ENCODE results near the gene AMOTL1. TPM values are rescaled to one million over a fixed set of nuclear protein-coding genes. Genes with fewer than 3 reads are reported as not detected.

The AMOTL1 gene
- total RNA-seq, 1 experiment from 2014 or later: 32.6 TPM

GRCh38 chr11:94786264-94787126 lies 18.3 kb downstream of the AMOTL1 start:
- Histone ChIP-seq H3K27me3 (ENCODE audit: low read length) (no peaks in the 10 kb centered on the region), H3K4me3 (ENCODE audit: low read length) (no peak overlapping the region), H2AFZ (ENCODE audit: low read length) (no peak overlapping the region), H3K4me1 (ENCODE audit: insufficient read depth, low read length) (peaks cover 47% of the 10 kb centered on the region), H3K9me2 (replicated peaks; ENCODE audit: low read length) (no peaks in the 10 kb centered on the region), H3F3A (ENCODE audit: low read length, unreplicated experiment) (peaks cover 3% of the 10 kb centered on the region), H4K20me1 (ENCODE audit: low read length) (peaks cover 10% of the 10 kb centered on the region; the same call in 1 of the 2 replicates), H3K27ac (ENCODE audit: low read length) (peak overlapping the region; percentile 95), H3K36me3 (ENCODE audit: low read depth, low read length) (no peaks in the 10 kb centered on the region), H3K79me2 (ENCODE audit: low read length) (peaks cover 90% of the 10 kb centered on the region), H3K9me3 (ENCODE audit: low read length) (no peaks in the 10 kb centered on the region), H3K4me2 (ENCODE audit: low read length) (peak overlapping the region; percentile 12; the same call in 1 of the 2 replicates), H3K9ac (ENCODE audit: low read length) (no peak overlapping the region)
- POLR2A ChIA-PET (ENCODE audit: unreplicated experiment): interaction anchor here (0.5 kb wide), 1 partner anchor 117 kb away, joined by 3 read pairs; no protein-coding TSS in a partner anchor
- ATAC-seq (no peak), DNase-seq (peak; percentile 75)
- TF ChIP-seq, protein P1, sequence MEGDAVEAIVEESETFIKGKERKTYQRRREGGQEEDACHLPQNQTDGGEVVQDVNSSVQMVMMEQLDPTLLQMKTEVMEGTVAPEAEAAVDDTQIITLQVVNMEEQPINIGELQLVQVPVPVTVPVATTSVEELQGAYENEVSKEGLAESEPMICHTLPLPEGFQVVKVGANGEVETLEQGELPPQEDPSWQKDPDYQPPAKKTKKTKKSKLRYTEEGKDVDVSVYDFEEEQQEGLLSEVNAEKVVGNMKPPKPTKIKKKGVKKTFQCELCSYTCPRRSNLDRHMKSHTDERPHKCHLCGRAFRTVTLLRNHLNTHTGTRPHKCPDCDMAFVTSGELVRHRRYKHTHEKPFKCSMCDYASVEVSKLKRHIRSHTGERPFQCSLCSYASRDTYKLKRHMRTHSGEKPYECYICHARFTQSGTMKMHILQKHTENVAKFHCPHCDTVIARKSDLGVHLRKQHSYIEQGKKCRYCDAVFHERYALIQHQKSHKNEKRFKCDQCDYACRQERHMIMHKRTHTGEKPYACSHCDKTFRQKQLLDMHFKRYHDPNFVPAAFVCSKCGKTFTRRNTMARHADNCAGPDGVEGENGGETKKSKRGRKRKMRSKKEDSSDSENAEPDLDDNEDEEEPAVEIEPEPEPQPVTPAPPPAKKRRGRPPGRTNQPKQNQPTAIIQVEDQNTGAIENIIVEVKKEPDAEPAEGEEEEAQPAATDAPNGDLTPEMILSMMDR (conservative IDR thresholded peaks at IDR 0.05; ENCODE audit: low read depth, low read length): peak; percentile 80
- TF ChIP-seq EZH2 (IDR thresholded peaks at IDR 0.05; ENCODE audit: low read length, unreplicated experiment) (no peak), EZH2phosphoT487 (IDR thresholded peaks at IDR 0.05; ENCODE audit: borderline replicate concordance, low read length) (no peak)
- CTCF ChIA-PET: interaction anchor here (0.5 to 1.1 kb wide), 6 partner anchors 10 to 111 kb away, joined by 3 to 5 read pairs (median 3); no protein-coding TSS in a partner anchor
- BruUV-seq (replicated peaks): no TSS peak
- intact Hi-C loops (cut with micrococcal nuclease): loop anchor here (1.0 kb wide), 1 partner anchor 111 kb away; no protein-coding TSS in a partner anchor

DNA sequence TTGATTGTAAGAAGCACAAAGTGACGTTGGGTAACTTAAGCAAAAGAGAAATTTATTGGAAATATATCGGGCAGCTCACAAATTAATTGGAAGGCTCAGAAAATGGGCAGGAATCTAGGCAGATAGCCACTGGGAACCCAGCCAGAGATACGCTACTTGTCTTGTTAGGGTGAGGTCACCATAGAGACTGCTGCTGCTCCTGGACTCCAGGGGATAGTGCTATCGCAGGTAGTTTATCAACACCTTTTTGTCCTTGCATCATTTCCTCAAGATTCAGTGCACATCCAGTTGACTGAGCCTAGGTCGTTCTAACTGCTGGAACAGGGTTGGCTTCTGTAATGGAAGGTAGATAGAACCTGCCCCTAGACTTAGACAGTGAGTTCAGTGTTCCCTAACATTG lies 19.6 kb downstream of the AMOTL1 start:
- peaks cover 10% of the 10 kb centered on the region; the same call in 1 of the 2 replicates for H4K20me1 ChIP-seq (ENCODE audit: low read length)
- ATAC-seq (peak; percentile 6; the same call in 1 of the 2 replicates), DNase-seq (peak; percentile 51)
- H3K9me3 ChIP-seq (ENCODE audit: low read length): no peaks in the 10 kb centered on the region
- H3K4me1 ChIP-seq (ENCODE audit: insufficient read depth, low read length): peaks cover 54% of the 10 kb centered on the region
- TF ChIP-seq, protein P1 (conservative IDR thresholded peaks at IDR 0.05; ENCODE audit: low read depth, low read length): no peak
- no peak for TF ChIP-seq EZH2phosphoT487 (IDR thresholded peaks at IDR 0.05; ENCODE audit: borderline replicate concordance, low read length)
- TF ChIP-seq EZH2 (IDR thresholded peaks at IDR 0.05; ENCODE audit: low read length, unreplicated experiment): no peak
- BruUV-seq (replicated peaks): no TSS peak
- H3K4me2 ChIP-seq (ENCODE audit: low read length): peak overlapping the region; percentile 81
- no peak overlapping the region for H2AFZ ChIP-seq (ENCODE audit: low read length)
- peaks cover 91% of the 10 kb centered on the region for H3K79me2 ChIP-seq (ENCODE audit: low read length)
- H3K27ac ChIP-seq (ENCODE audit: low read length): peak overlapping the region; percentile 95
- no peaks in the 10 kb centered on the region for H3K27me3 ChIP-seq (ENCODE audit: low read length)
- intact Hi-C loops (cut with micrococcal nuclease): loop anchor here (1.0 to 2.0 kb wide), 4 partner anchors 20 to 180 kb away; partner anchors contain the start of gene AMOTL1
- peaks cover 3% of the 10 kb centered on the region for H3F3A ChIP-seq (ENCODE audit: low read length, unreplicated experiment)
- no peaks in the 10 kb centered on the region for H3K9me2 ChIP-seq (replicated peaks; ENCODE audit: low read length)
- ChIA-PET CTCF (interaction anchor here (0.6 to 1.6 kb wide), 3 partner anchors 58 to 164 kb away, joined by 3 to 8 read pairs (median 4); no protein-coding TSS in a partner anchor), POLR2A (ENCODE audit: unreplicated experiment) (interaction anchor here (0.7 kb wide), 1 partner anchor 52 kb away, joined by 3 read pairs; no protein-coding TSS in a partner anchor)
- H3K36me3 ChIP-seq (ENCODE audit: low read depth, low read length): no peaks in the 10 kb centered on the region
- H3K4me3 ChIP-seq (ENCODE audit: low read length): peak overlapping the region; percentile 31
- H3K9ac ChIP-seq (ENCODE audit: low read length): peak overlapping the region; percentile 53
